HFFc6 (cell line): ENCODE results near the gene FMNL2. TPM values are rescaled to one million over a fixed set of nuclear protein-coding genes. Genes with fewer than 3 reads are reported as not detected.
A peak's percentile ranks its signal among the peaks of the same experiment; 100 is the strongest.

Experiments
- DNase-seq: peaks from one replicate; pipeline ENCODE4 v3.0.0-alpha.2; 2018
- H3K27ac Mint-ChIP-seq: 2 replicates; pipeline ENCODE4 v1.8.0; 2020; ENCODE audit warnings: mild to moderate bottlenecking, mixed read lengths
- H3K27me3 Mint-ChIP-seq: 2 replicates; pipeline ENCODE4 v1.8.0; 2021; ENCODE audit warnings: mild to moderate bottlenecking, moderate library complexity, mixed read lengths; ENCODE audit not compliant: insufficient read depth
- H3K36me3 Mint-ChIP-seq: 2 replicates; pipeline ENCODE4 v1.8.0; 2021; ENCODE audit warnings: low read depth, mixed read lengths
- H3K4me1 Mint-ChIP-seq: 2 replicates; pipeline ENCODE4 v1.8.0; 2020; ENCODE audit warnings: low read depth, mixed read lengths
- H3K4me3 Mint-ChIP-seq: 2 replicates; pipeline ENCODE4 v1.8.0; 2020; ENCODE audit warnings: mild to moderate bottlenecking, moderate library complexity, mixed read lengths
- H3K9me3 Mint-ChIP-seq: 2 replicates; pipeline ENCODE4 v1.8.0; 2020; ENCODE audit warnings: mild to moderate bottlenecking, mixed read lengths
- total RNA-seq, 6 experiments: library from RNA; stranded (reverse); fragmentation: NEBNext Ultra II Directional; extraction: Animal tissue kit (Norgen Biotek cat#: 25700); gene quantifications; 2 replicates in 1 of 6; 3 replicates in 5 of 6; pipeline ENCODE4 v1.2.3, GENCODE V29; 2021
- TF ChIP-seq, protein P1 (sequence below): fragments of 200-600 bp; sonication (generic); IDR thresholded peaks from 2 replicates; pipeline ENCODE4 v1.5.0; 2021; ENCODE audit warnings: antibody characterized with exemption, mild to moderate bottlenecking

Gene FMNL2
- total RNA-seq, 6 experiments from 2014 or later, result 13.7 to 20.9 (median 16.0) TPM

DNA sequence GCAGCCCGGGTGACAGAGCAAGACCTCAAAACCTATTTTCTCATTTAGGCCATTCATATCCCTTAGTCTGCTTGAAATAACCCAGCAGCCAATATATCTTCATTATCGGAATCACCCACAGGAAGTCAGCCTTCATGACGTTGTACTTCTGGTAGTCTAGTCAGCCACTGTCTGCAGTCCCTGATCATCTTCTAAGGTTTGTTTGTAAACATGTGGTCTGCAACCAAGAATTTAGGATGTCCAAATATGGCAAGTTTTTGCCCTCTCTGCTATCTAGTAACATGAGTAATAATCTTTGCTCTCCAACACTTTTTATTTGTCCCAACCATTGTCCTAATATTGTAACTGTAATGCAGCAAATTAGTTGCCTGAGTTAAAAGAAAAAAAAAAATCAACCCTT lies 289.8 kb downstream of the FMNL2 start:
- H3K27me3 Mint-ChIP-seq, result no peaks in the 10 kb centered on the region
- H3K36me3 Mint-ChIP-seq, result peaks cover 18% of the 10 kb centered on the region
- DNase-seq, result no peak
- H3K4me3 Mint-ChIP-seq, result no peak overlapping the region
- H3K9me3 Mint-ChIP-seq, result no peaks in the 10 kb centered on the region
- peaks cover 11% of the 10 kb centered on the region for H3K4me1 Mint-ChIP-seq
- TF ChIP-seq, protein P1, sequence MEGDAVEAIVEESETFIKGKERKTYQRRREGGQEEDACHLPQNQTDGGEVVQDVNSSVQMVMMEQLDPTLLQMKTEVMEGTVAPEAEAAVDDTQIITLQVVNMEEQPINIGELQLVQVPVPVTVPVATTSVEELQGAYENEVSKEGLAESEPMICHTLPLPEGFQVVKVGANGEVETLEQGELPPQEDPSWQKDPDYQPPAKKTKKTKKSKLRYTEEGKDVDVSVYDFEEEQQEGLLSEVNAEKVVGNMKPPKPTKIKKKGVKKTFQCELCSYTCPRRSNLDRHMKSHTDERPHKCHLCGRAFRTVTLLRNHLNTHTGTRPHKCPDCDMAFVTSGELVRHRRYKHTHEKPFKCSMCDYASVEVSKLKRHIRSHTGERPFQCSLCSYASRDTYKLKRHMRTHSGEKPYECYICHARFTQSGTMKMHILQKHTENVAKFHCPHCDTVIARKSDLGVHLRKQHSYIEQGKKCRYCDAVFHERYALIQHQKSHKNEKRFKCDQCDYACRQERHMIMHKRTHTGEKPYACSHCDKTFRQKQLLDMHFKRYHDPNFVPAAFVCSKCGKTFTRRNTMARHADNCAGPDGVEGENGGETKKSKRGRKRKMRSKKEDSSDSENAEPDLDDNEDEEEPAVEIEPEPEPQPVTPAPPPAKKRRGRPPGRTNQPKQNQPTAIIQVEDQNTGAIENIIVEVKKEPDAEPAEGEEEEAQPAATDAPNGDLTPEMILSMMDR, result no peak
- no peak overlapping the region for H3K27ac Mint-ChIP-seq

DNA sequence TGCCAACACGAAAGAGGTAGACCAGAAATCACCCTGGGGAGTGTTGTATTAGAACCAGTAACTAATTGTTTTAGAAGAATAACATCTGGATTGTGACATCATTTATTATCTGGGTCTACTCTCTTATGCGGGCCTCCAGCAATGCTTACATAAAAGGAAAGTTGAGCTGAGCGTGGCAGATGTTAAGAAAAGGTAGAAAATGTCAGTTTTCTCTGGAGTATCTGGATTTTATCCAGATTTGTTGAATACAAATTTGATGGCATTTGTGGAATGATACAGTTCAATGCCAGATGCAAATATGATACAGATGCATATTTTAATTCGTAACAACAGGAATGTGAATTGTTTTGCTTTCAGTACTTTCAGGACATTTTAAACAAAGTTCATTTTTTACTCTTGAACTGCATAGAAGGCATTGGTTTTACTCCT lies 292.0 kb downstream of the FMNL2 start:
- Mint-ChIP-seq H3K4me3 (no peak overlapping the region), H3K27ac (no peak overlapping the region; the same call in 1 of the 2 replicates), H3K4me1 (peaks cover 11% of the 10 kb centered on the region), H3K27me3 (no peaks in the 10 kb centered on the region), H3K9me3 (no peaks in the 10 kb centered on the region), H3K36me3 (peaks cover 4% of the 10 kb centered on the region; the same call in 1 of the 2 replicates)
- DNase-seq, result no peak
- TF ChIP-seq, protein P1, result no peak

DNA sequence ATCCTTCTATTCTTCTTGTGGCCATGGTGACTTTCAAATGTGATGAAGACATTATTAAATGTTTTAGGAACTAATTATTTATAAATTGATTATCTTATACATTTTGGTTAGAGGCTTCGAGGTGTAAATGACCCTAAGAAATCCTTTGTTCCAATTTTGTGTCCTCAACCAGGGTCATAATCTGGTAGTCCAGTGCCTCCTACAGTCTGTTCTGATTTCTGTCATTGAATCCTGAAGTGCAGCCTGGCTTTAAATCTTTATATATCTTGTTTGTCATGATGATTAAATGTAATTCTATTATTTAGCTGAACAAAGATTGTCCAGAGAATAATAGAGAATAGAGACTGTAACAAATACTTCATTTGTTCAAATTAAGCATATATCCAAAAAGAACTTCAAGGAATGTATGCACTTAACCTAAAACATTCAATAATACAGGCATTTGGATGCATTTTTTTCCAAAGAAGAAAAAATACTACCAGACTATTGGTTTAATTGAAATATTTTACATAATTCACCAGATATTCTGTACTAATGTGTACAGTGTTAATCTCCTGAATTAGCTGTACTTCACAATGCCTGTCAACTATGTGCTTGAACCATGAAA lies 292.5 kb downstream of the FMNL2 start:
- Mint-ChIP-seq H3K4me3 (no peak overlapping the region), H3K27me3 (no peaks in the 10 kb centered on the region), H3K9me3 (no peaks in the 10 kb centered on the region), H3K27ac (no peak overlapping the region), H3K4me1 (peaks cover 14% of the 10 kb centered on the region), H3K36me3 (peaks cover 4% of the 10 kb centered on the region; the same call in 1 of the 2 replicates)
- peak; percentile 40 for DNase-seq
- TF ChIP-seq, protein P1, result peak; percentile 85

GRCh38 chr2:152629202-152629601 lies 294.2 kb downstream of the FMNL2 start:
- TF ChIP-seq, protein P1, result no peak
- no peaks in the 10 kb centered on the region for H3K9me3 Mint-ChIP-seq
- no peak for DNase-seq
- H3K27me3 Mint-ChIP-seq, result no peaks in the 10 kb centered on the region
- no peak overlapping the region for H3K27ac Mint-ChIP-seq
- peaks cover 4% of the 10 kb centered on the region; the same call in 1 of the 2 replicates for H3K36me3 Mint-ChIP-seq
- peaks cover 18% of the 10 kb centered on the region for H3K4me1 Mint-ChIP-seq
- no peak overlapping the region for H3K4me3 Mint-ChIP-seq

DNA sequence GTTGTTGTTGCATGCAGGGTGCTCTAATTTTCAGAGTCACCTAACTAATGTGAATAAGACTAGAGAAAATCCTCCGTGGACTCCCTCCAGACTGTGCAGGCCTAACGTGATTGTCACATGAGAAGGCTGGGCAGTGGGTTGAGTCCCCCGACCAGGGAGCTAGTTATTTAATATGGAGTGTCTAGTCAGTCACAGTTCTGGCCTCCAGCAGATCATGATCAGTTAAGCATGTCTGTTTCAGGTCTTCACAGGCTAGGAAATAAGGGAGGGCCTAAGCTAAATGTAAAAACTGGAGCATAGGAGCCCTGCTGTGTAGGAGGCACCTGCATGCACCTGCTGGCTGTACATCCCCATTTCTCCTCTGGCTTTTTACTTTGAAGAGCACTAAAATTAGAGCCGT lies 295.5 kb downstream of the FMNL2 start:
- Mint-ChIP-seq H3K4me3 (no peak overlapping the region), H3K27ac (no peak overlapping the region), H3K9me3 (no peaks in the 10 kb centered on the region), H3K4me1 (peaks cover 18% of the 10 kb centered on the region), H3K27me3 (no peaks in the 10 kb centered on the region), H3K36me3 (no peaks in the 10 kb centered on the region)
- TF ChIP-seq, protein P1, result no peak
- DNase-seq, result no peak
